Hepatocyte (in vitro differentiated cells): Measurements from ENCODE around the gene USP36.
"Not testable (repeated sequence)": the region's sequence is repeated elsewhere in the genome, so short reads cannot be mapped to it uniquely, and the experiment has no call there.

ENCODE experiments used
- EZH2 ChIP-seq: fragments of 200-600 bp; sonication (generic); IDR thresholded peaks from 2 replicates; pipeline ENCODE4 v1.6.1; 2016; ENCODE audit warnings: antibody characterized with exemption, mild to moderate bottlenecking, borderline replicate concordance
- EZH2phosphoT487 ChIP-seq: fragments of 200-600 bp; sonication (generic); IDR thresholded peaks from one replicate; pipeline ENCODE4 v1.6.1; 2018; ENCODE audit warnings: antibody characterized with exemption, mild to moderate bottlenecking, low read depth, moderate library complexity; ENCODE audit not compliant: unreplicated experiment, severe bottlenecking
- TF ChIP-seq, protein P1 (sequence below): fragments of 200-600 bp; sonication (generic); IDR thresholded peaks from 2 replicates; pipeline ENCODE4 v1.5.1; 2016; ENCODE audit warnings: antibody characterized with exemption, mild to moderate bottlenecking; ENCODE audit not compliant: poor library complexity

- TF ChIP-seq, protein P1, sequence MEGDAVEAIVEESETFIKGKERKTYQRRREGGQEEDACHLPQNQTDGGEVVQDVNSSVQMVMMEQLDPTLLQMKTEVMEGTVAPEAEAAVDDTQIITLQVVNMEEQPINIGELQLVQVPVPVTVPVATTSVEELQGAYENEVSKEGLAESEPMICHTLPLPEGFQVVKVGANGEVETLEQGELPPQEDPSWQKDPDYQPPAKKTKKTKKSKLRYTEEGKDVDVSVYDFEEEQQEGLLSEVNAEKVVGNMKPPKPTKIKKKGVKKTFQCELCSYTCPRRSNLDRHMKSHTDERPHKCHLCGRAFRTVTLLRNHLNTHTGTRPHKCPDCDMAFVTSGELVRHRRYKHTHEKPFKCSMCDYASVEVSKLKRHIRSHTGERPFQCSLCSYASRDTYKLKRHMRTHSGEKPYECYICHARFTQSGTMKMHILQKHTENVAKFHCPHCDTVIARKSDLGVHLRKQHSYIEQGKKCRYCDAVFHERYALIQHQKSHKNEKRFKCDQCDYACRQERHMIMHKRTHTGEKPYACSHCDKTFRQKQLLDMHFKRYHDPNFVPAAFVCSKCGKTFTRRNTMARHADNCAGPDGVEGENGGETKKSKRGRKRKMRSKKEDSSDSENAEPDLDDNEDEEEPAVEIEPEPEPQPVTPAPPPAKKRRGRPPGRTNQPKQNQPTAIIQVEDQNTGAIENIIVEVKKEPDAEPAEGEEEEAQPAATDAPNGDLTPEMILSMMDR = not testable (repeated sequence)
- not testable (repeated sequence) for TF ChIP-seq EZH2, EZH2phosphoT487
These were observed 61.3 kb downstream of the USP36 start for GRCh38 chr17:78779286-78779651.
